ENCODE results near the gene BTN3A1. TPM values are rescaled to one million over a fixed set of nuclear protein-coding genes. Genes with fewer than 3 reads are reported as not detected.
A peak's percentile ranks its signal among the peaks of the same experiment; 100 is the strongest.

Gene BTN3A1
- total and polyA plus RNA-seq, 10 of the 15 experiments (the other 5 are each of a cell fraction or from before 2014, with no cell fraction given): 5.6 to 60.1 (median 16.1) TPM

DNA sequence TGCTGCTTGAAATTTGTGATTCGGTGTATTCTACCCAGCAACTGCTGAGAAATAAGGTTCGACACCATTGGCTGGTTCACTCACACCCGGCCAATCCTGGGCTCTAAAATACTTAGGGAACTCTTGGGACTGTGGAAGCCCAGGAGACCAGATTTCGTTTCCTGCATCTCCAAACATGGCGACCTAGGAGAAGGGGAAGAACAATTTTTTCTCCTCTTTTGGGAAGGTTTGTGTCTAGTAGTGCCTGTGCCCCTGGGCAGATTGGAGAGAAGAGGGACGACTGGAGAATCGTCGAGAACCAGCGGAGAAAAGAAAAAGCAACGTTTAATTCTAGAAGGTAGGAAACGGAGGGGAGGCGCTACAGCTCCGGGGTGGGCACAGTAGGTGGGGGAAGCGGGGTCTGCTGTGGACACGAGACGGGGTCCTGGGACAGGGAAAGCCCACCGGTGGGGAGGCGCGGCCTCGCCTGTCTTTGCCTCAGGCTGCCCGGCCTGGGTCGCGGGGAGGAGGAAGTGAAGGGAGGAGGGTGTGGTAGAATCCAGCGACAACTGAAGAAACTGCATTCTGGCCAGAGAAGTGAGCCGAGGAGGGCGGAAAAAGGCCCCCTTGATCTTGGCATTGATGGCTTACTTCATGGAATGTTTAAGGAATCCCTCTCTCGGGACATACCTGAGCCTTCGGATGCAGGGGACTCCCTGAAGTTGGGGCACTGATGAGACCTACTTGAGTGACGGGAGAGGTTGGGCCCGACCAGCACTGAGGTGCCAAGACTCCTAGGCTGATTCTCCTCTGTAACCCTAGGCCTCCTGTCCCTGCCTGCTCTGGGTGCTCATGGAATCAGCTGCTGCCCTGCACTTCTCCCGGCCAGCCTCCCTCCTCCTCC lies 56.0 kb downstream of the BTN3A1 start, which contains the start of gene BTN2A1:
BTN2A1 (plus strand) TSS at position 150 of the 883 bp plus-strand sequence; CDS start at position 832, 682 bp downstream.
- SMC1A ChIA-PET (ENCODE audit: uncharacterized antibody, unreplicated experiment): interaction anchor here (0.8 to 1.6 kb wide), 4 partner anchors 12 to 116 kb away, joined by 3 to 7 read pairs (median 4); no protein-coding TSS in a partner anchor
- Histone ChIP-seq H3K27ac (ENCODE audit: control insufficient read depth, insufficient read depth) (peak within 1 kb of the TSS; percentile 97), H3K9me3 (replicated peaks; ENCODE audit: control insufficient read depth, insufficient read depth, low read length) (no peaks in the 10 kb centered on the region), H2AFZ (ENCODE audit: control insufficient read depth, low read depth, low read length) (peak within 1 kb of the TSS; percentile 96), H3K4me2 (ENCODE audit: control insufficient read depth, insufficient read depth) (peak within 1 kb of the TSS; percentile 86), H3K36me3 (ENCODE audit: control insufficient read depth in 2 of 2, insufficient read depth in 2 of 2, low read length in 1 of 2) (peaks cover 5 to 18% of the 10 kb centered on the region in 2 experiments), H3K79me2 (ENCODE audit: control insufficient read depth, insufficient read depth, low read length) (peaks cover 38% of the 10 kb centered on the region), H4K20me1 (ENCODE audit: control insufficient read depth, insufficient read depth) (no peaks in the 10 kb centered on the region), H3K4me3 (peak within 1 kb of the TSS; percentile 85), H3K9ac (ENCODE audit: control insufficient read depth, insufficient read depth, low read length) (peak within 1 kb of the TSS; percentile 99), H3K27me3 (replicated peaks in 1 of 2; ENCODE audit: control insufficient read depth in 2 of 2, insufficient read depth in 2 of 2, low read length in 1 of 2) (no peaks in the 10 kb centered on the region), H3K4me1 (ENCODE audit: control insufficient read depth, insufficient read depth, low read length) (peaks cover 22% of the 10 kb centered on the region)
- in situ Hi-C loops (cut with MboI) (no loop called here), intact Hi-C loops (cut with micrococcal nuclease; ENCODE audit: unreplicated experiment) (no loop called here)
- FAIRE-seq (peak; percentile 93), ATAC-seq (peak; percentile 98), DNase-seq (ENCODE audit: low read depth, low spot score) (peak; percentile 70)
- TSS peak; percentile 58 for BruUV-seq (replicated peaks)
- CTCF ChIA-PET: no interaction called here
- RAD21 ChIA-PET (ENCODE audit: unreplicated experiment): no interaction called here
- POLR2A ChIA-PET: interaction anchor here (0.7 kb wide), 1 partner anchor 16 kb away, joined by 4 read pairs; no protein-coding TSS in a partner anchor
- WGBS (ENCODE audit: insufficient coverage, insufficient replicate concordance, low lambda C conversion rate, missing lambda C conversion rate): under 1% methylated on average over 22 of the region's 31 CpGs
- TF ChIP-seq, protein P1, sequence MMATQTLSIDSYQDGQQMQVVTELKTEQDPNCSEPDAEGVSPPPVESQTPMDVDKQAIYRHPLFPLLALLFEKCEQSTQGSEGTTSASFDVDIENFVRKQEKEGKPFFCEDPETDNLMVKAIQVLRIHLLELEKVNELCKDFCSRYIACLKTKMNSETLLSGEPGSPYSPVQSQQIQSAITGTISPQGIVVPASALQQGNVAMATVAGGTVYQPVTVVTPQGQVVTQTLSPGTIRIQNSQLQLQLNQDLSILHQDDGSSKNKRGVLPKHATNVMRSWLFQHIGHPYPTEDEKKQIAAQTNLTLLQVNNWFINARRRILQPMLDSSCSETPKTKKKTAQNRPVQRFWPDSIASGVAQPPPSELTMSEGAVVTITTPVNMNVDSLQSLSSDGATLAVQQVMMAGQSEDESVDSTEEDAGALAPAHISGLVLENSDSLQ (IDR thresholded peaks at IDR 0.05): peak; percentile 80
- no peak for TF ChIP-seq RUNX3 (IDR thresholded peaks at IDR 0.05; ENCODE audit: low read length)
- TF ChIP-seq MXI1 (IDR thresholded peaks at IDR 0.05; ENCODE audit: low read depth, low read length): 0 out of 2 replicates have a peak, but pooled peaks have one; percentile 37
- TF ChIP-seq CEBPB (IDR thresholded peaks at IDR 0.05; ENCODE audit: borderline replicate concordance in 1 of 2, low read depth in 2 of 2, low read length in 2 of 2): peak in 1 of 2 experiments; percentile 68; a peak in 1 of 4 replicates
- 0 out of 2 replicates have a peak, but pooled peaks have one; percentile 9 for TF ChIP-seq BACH1 (IDR thresholded peaks at IDR 0.05; ENCODE audit: borderline replicate concordance)
- peak; percentile 23 for TF ChIP-seq RELA (IDR thresholded peaks at IDR 0.05; ENCODE audit: borderline replicate concordance, partially characterized antibody)
- TF ChIP-seq, protein P2, sequence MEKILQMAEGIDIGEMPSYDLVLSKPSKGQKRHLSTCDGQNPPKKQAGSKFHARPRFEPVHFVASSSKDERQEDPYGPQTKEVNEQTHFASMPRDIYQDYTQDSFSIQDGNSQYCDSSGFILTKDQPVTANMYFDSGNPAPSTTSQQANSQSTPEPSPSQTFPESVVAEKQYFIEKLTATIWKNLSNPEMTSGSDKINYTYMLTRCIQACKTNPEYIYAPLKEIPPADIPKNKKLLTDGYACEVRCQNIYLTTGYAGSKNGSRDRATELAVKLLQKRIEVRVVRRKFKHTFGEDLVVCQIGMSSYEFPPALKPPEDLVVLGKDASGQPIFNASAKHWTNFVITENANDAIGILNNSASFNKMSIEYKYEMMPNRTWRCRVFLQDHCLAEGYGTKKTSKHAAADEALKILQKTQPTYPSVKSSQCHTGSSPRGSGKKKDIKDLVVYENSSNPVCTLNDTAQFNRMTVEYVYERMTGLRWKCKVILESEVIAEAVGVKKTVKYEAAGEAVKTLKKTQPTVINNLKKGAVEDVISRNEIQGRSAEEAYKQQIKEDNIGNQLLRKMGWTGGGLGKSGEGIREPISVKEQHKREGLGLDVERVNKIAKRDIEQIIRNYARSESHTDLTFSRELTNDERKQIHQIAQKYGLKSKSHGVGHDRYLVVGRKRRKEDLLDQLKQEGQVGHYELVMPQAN (conservative IDR thresholded peaks at IDR 0.05): peak; percentile 57
- no peak for TF ChIP-seq GABPA (IDR thresholded peaks at IDR 0.05; ENCODE audit: low read depth)
- TF ChIP-seq, protein P3, sequence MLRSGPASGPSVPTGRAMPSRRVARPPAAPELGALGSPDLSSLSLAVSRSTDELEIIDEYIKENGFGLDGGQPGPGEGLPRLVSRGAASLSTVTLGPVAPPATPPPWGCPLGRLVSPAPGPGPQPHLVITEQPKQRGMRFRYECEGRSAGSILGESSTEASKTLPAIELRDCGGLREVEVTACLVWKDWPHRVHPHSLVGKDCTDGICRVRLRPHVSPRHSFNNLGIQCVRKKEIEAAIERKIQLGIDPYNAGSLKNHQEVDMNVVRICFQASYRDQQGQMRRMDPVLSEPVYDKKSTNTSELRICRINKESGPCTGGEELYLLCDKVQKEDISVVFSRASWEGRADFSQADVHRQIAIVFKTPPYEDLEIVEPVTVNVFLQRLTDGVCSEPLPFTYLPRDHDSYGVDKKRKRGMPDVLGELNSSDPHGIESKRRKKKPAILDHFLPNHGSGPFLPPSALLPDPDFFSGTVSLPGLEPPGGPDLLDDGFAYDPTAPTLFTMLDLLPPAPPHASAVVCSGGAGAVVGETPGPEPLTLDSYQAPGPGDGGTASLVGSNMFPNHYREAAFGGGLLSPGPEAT (IDR thresholded peaks at IDR 0.05; ENCODE audit: low read depth): peak; percentile 75; the same call in 1 of the 2 replicates
- no peak for TF ChIP-seq TCF12 (IDR thresholded peaks at IDR 0.05; ENCODE audit: low read depth, low read length)
- peak; percentile 30; the same call in 1 of the 2 replicates for TF ChIP-seq SPI1 (IDR thresholded peaks at IDR 0.05; ENCODE audit: borderline replicate concordance, insufficient read depth, low read depth, low read length)
- TF ChIP-seq EED (IDR thresholded peaks at IDR 0.05; ENCODE audit: low read depth): 0 out of 2 replicates have a peak, but pooled peaks have one; percentile 32
- no peak for TF ChIP-seq SP1 (IDR thresholded peaks at IDR 0.05; ENCODE audit: low read depth, low read length)
- TF ChIP-seq SUPT20H (IDR thresholded peaks at IDR 0.05; ENCODE audit: borderline replicate concordance, control insufficient read depth, low read depth, low read length): no peak
- 0 out of 2 replicates have a peak, but pooled peaks have one; percentile 68 for TF ChIP-seq PML (IDR thresholded peaks at IDR 0.05; ENCODE audit: low read length)
- TF ChIP-seq, protein P4, sequence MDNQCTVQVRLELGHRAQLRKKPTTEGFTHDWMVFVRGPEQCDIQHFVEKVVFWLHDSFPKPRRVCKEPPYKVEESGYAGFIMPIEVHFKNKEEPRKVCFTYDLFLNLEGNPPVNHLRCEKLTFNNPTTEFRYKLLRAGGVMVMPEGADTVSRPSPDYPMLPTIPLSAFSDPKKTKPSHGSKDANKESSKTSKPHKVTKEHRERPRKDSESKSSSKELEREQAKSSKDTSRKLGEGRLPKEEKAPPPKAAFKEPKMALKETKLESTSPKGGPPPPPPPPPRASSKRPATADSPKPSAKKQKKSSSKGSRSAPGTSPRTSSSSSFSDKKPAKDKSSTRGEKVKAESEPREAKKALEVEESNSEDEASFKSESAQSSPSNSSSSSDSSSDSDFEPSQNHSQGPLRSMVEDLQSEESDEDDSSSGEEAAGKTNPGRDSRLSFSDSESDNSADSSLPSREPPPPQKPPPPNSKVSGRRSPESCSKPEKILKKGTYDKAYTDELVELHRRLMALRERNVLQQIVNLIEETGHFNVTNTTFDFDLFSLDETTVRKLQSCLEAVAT (IDR thresholded peaks at IDR 0.05): 0 out of 2 replicates have a peak, but pooled peaks have one; percentile 45
